ENCODE results near the gene POLR2L.

GRCh38 chr11:792873-793272, 49.5 kb downstream of the POLR2L start:
- no peak for TF ChIP-seq CTCF (conservative IDR thresholded peaks at IDR 0.05)
- TF ChIP-seq EZH2 (IDR thresholded peaks at IDR 0.05; ENCODE audit: low read depth): no peak

Data from PC-9 (cell line).